Measurements from ENCODE around the gene CCSER2.

DNA sequence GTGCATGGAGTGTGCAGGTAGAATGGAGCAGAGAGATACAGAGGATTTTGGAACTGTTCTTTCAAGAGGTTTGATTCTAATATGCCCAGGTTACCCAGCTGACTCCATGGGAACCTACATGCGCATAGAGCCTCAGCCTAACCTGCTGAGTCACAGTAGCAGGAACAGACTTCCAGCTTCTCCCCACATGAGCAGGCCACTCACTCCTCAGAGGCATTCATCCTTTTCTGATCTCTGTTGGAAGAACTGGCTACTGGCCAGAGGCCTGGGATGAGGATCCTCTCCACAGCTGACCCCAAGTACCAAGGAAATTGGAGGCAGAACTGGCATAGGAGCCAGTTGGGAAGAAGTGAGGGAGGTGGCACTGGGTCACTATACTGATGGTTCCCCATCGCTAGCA lies 17.9 kb upstream of the CCSER2 start:
- TF ChIP-seq, protein P1, sequence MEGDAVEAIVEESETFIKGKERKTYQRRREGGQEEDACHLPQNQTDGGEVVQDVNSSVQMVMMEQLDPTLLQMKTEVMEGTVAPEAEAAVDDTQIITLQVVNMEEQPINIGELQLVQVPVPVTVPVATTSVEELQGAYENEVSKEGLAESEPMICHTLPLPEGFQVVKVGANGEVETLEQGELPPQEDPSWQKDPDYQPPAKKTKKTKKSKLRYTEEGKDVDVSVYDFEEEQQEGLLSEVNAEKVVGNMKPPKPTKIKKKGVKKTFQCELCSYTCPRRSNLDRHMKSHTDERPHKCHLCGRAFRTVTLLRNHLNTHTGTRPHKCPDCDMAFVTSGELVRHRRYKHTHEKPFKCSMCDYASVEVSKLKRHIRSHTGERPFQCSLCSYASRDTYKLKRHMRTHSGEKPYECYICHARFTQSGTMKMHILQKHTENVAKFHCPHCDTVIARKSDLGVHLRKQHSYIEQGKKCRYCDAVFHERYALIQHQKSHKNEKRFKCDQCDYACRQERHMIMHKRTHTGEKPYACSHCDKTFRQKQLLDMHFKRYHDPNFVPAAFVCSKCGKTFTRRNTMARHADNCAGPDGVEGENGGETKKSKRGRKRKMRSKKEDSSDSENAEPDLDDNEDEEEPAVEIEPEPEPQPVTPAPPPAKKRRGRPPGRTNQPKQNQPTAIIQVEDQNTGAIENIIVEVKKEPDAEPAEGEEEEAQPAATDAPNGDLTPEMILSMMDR (IDR thresholded peaks at IDR 0.05; ENCODE audit: low read depth, low read length): no peak
- no peak for TF ChIP-seq POLR2A (IDR thresholded peaks at IDR 0.05; ENCODE audit: extremely low read depth, insufficient read length)
- no peak for TF ChIP-seq MYC (IDR thresholded peaks at IDR 0.05; ENCODE audit: low read depth, low read length)
- TF ChIP-seq, protein P2, sequence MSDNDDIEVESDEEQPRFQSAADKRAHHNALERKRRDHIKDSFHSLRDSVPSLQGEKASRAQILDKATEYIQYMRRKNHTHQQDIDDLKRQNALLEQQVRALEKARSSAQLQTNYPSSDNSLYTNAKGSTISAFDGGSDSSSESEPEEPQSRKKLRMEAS (IDR thresholded peaks at IDR 0.05; ENCODE audit: low read depth, low read length): no peak

Measured in NB4 (cell line).